Activated naive CD8-positive, alpha-beta T cell treated with anti-CD3 and anti-CD28 coated beads, Interleukin-2, amount 50 U/mL, for 24 hours (primary cell): ENCODE data around the gene KRTAP9-4.
"Not testable (repeated sequence)": the region's sequence is repeated elsewhere in the genome, so short reads cannot be mapped to it uniquely, and the experiment has no call there.

ENCODE experiments used
- ATAC-seq: fragments of 150-1000 bp; cut with Tn5 transposase; one replicate; pipeline ENCODE4 v1.10.0; 2021
- DNase-seq: peaks from one replicate; pipeline ENCODE4 v3.0.0; 2021
- H3K27ac Mint-ChIP-seq: one replicate; pipeline ENCODE4 v1.8.0; 2021; ENCODE audit warnings: mild to moderate bottlenecking, mixed read lengths
- H3K27me3 Mint-ChIP-seq: one replicate; pipeline ENCODE4 v1.8.0; 2021; ENCODE audit warnings: mixed read lengths
- H3K36me3 Mint-ChIP-seq: one replicate; pipeline ENCODE4 v1.8.0; 2021; ENCODE audit warnings: low read depth, mixed read lengths
- H3K4me1 Mint-ChIP-seq: one replicate; pipeline ENCODE4 v1.8.0; 2021; ENCODE audit warnings: mixed read lengths
- H3K4me3 Mint-ChIP-seq: one replicate; pipeline ENCODE4 v1.8.0; 2021; ENCODE audit warnings: mild to moderate bottlenecking, moderate library complexity, mixed read lengths
- H3K9me3 Mint-ChIP-seq: one replicate; pipeline ENCODE4 v1.8.0; 2021; ENCODE audit warnings: mixed read lengths

KRTAP9-4 gene

DNA sequence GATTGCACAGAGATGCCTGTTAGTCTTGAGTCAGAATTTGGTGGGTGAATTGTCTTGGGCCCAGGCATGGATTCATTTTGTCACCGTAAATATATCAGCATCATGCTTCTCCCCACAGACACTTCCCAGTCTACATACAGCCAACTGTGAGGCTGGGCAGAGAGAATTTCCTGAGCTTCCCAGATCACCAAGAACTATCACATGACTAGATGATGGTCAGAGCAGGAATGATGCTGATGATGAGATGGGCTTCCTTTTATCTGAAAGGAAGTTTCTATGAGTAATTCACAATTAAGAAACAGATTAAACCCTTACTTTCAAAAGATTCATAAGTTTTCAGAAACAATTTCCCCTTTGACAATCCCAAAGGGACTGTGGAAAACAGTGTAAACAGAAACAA is 5.4 kb downstream of the KRTAP9-4 start:
- Mint-ChIP-seq H3K27ac (no peak overlapping the region), H3K4me3 (no peak overlapping the region), H3K4me1 (peaks cover 2% of the 10 kb centered on the region), H3K36me3 (no peaks in the 10 kb centered on the region), H3K9me3 (no peaks in the 10 kb centered on the region), H3K27me3 (peaks cover 3% of the 10 kb centered on the region)
- ATAC-seq (no peak), DNase-seq (no peak)

DNA sequence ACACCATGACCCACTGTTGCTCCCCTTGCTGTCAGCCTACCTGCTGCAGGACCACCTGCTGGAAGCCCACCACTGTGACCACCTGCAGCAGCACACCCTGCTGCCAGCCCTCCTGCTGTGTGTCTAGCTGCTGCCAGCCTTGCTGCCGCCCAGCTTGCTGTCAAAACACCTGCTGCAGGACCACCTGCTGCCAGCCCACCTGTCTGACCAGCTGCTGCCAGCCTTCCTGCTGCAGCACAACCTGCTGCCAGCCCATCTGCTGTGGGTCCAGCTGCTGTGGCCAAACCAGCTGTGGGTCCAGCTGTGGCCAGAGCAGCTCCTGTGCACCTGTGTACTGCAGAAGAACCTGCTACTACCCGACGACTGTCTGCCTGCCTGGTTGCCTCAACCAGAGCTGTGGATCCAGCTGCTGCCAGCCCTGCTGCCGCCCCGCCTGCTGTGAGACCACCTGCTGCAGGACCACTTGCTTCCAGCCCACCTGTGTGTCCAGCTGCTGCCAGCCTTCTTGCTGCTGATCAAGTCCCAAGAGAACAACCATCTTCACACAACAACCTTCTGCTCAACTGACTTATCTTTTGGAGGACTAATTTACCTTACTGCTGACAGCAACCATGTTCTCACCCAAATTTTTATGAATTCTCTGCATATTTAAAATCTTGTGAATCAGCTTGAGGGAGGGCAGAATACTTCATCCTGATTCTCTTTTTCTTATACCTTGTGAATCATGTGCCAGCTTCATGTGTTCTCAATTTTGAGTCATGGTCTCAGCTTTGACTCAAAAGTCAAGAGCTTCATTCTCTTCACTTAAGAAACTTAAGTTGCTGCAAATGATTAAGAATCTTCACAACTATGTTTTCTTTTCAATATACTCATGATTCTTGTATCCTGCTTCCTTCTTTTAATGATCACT is 6.1 kb downstream of the KRTAP9-4 start, which contains the start of gene KRTAP9-9:
Gene KRTAP9-9 (plus strand): TSS at position 4 of the 910 bp plus-strand sequence.
- not testable (repeated sequence) for H3K36me3 Mint-ChIP-seq, DNase-seq, H3K27ac Mint-ChIP-seq, H3K4me3 Mint-ChIP-seq, H3K27me3 Mint-ChIP-seq, H3K4me1 Mint-ChIP-seq, H3K9me3 Mint-ChIP-seq, ATAC-seq

DNA sequence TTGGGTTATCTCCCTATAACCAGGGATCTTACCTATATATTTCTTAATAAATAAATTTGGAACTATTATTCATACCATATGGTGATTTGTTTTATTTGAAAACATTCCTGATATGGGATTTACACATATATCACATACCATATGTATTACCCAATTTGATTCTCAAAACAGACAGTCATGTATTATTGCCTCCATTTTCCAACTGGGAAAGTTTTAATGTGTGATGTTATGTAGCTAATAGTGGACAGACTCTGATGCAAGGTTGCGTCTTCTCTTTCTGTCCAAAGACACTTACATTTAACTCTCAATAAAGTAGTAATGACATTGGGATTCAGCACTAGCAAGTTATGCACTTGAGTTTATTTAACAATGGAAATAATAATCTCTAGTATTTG is 6.8 kb downstream of the KRTAP9-4 start:
- Mint-ChIP-seq H3K36me3 (no peaks in the 10 kb centered on the region), H3K4me3 (no peak overlapping the region), H3K27ac (no peak overlapping the region), H3K4me1 (peaks cover 10% of the 10 kb centered on the region), H3K27me3 (peaks cover 3% of the 10 kb centered on the region), H3K9me3 (no peaks in the 10 kb centered on the region)
- DNase-seq (no peak), ATAC-seq (no peak)

DNA sequence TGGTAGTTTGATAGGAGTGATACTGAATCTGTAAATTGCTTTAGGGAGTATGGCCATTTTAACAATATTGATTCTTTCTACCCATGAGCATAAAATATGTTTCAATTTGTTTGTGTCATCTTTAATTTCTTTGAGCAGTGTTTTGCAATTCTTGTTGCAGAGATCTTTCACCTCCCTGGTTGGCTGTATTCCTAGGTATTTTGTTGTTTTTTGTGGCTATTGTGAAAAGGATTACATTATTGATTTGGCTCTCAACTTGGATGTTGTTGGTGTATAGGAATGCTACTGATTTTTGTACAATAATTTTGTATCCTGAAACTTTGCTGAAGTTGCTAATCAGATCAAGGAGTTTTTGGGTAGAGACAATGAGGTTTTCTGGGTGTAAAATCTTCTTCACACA is 8.9 kb downstream of the KRTAP9-4 start:
- Mint-ChIP-seq H3K9me3 (no peaks in the 10 kb centered on the region), H3K27me3 (peaks cover 3% of the 10 kb centered on the region)

DNA sequence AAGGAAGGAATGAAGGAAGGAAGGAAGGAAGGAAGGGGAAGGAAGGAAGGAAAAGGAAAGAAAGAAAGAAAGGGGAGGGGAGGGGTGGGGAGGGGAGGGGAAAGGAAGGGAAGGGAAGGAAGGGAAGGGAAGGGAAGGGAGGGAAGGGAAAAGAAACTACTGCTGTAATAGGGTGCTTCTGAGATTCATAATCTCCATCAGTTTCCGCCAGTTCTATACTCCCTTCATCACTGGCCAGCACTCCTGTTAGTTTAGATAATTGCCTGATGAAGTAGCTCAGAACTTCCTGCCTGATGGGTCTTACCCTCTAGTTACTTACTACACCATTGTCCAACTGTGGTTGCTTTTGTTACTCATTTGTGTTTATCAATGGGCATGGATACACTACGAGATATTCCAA is 13.7 kb downstream of the KRTAP9-4 start:
- ATAC-seq (no peak), DNase-seq (no peak)
- peaks cover 3% of the 10 kb centered on the region for H3K27me3 Mint-ChIP-seq
- no peak overlapping the region for H3K4me3 Mint-ChIP-seq
- H3K27ac Mint-ChIP-seq: no peak overlapping the region
- peaks cover 10% of the 10 kb centered on the region for H3K4me1 Mint-ChIP-seq
- H3K36me3 Mint-ChIP-seq: no peaks in the 10 kb centered on the region
- H3K9me3 Mint-ChIP-seq: no peaks in the 10 kb centered on the region

More for the DNA sequence above, 8.9 kb downstream of the KRTAP9-4 start:
- Mint-ChIP-seq H3K27ac (no peak overlapping the region), H3K4me3 (no peak overlapping the region), H3K36me3 (no peaks in the 10 kb centered on the region), H3K4me1 (peaks cover 10% of the 10 kb centered on the region)
- ATAC-seq: no peak
- DNase-seq: no peak

DNA sequence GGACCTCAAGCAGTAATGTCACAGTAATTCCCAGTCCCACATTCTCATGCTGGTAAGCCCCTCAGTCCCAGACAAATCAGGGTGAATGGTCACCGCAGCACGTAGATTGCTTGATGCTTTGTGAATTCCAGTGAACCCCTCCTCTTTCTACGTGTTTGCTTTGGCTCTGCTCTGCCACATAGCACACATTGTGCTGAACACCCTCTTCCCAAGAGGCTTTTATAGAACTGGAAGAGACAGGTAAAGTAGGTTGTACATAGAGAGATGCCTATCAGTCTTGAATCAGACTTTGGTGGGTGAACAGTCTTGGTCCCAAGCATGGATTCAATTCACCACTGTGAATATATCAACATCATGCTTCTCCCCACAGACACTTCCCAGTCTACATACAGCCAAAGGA is 15.1 kb downstream of the KRTAP9-4 start:
- Mint-ChIP-seq H3K27ac (no peak overlapping the region), H3K4me3 (no peak overlapping the region), H3K36me3 (no peaks in the 10 kb centered on the region), H3K4me1 (peaks cover 10% of the 10 kb centered on the region), H3K9me3 (no peaks in the 10 kb centered on the region), H3K27me3 (no peaks in the 10 kb centered on the region)
- ATAC-seq (no peak), DNase-seq (no peak)

DNA sequence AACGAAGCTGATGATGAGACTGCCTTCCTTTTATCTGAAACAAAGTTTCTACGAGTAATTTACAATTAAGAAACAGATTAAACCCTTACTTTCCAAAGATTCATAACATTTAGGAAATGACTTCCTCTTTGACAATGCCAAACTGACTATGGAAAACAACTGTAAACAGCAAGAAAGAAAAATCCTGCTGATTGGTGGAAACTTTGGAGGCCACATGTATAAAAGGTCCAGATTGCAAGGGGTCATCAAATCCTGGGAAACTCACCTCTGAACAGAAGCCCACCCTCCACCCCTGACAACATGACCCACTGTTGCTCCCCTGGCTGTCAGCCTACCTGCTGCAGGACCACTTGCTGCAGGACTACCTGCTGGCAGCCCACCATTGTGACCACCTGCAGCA is 15.6 kb downstream of the KRTAP9-4 start, which contains the start of gene KRTAP9-6:
Gene KRTAP9-6 (plus strand): TSS at position 301 of the 400 bp plus-strand sequence. CDS start 0 bp downstream, at position 301.
- H3K27ac Mint-ChIP-seq: no peak within 1 kb of the TSS
- no peaks in the 10 kb centered on the region for H3K9me3 Mint-ChIP-seq
- no peak within 1 kb of the TSS for H3K4me3 Mint-ChIP-seq
- peaks cover 9% of the 10 kb centered on the region for H3K4me1 Mint-ChIP-seq
- ATAC-seq: no peak
- H3K27me3 Mint-ChIP-seq: no peaks in the 10 kb centered on the region
- no peaks in the 10 kb centered on the region for H3K36me3 Mint-ChIP-seq
- DNase-seq: no peak

DNA sequence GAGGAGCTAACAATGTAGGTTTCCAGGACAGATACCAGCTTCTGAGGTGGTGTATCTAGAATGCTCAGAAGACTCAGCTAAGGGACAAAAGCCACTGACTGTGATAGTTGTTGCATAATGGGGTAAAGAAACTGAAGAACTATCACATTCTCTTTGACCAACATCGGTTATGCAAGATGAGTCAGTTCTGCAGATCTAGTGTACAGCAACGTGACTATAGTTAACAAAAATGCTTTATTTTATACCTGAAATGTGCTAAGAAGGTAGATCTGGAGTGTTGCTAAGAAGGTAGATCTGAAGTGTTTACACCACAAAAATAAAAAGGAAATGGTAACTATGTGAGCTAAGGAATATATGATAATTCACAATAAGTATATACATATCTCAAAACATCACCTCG is 18.2 kb downstream of the KRTAP9-4 start:
- no peaks in the 10 kb centered on the region for H3K4me1 Mint-ChIP-seq
- H3K9me3 Mint-ChIP-seq: no peaks in the 10 kb centered on the region
- H3K36me3 Mint-ChIP-seq: no peaks in the 10 kb centered on the region
- DNase-seq (no peak), ATAC-seq (no peak)
- no peaks in the 10 kb centered on the region for H3K27me3 Mint-ChIP-seq
- H3K4me3 Mint-ChIP-seq: no peak overlapping the region
- H3K27ac Mint-ChIP-seq: no peak overlapping the region

DNA sequence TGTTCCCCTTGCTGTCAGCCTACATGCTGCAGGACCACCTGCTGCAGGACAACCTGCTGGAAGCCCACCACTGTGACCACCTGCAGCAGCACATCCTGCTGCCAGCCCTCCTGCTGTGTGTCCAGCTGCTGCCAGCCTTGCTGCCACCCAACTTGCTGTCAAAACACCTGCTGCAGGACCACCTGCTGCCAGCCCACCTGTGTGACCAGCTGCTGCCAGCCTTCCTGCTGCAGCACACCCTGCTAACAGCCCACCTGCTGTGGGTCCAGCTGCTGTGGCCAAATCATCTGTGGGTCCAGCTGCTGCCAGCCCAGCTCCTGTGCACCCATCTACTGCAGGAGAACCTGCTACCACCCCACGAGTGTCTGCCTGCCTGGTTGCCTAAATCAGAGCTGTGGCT is 21.8 kb downstream of the KRTAP9-4 start:
- DNase-seq, H3K36me3 Mint-ChIP-seq, H3K9me3 Mint-ChIP-seq, H3K4me1 Mint-ChIP-seq, H3K4me3 Mint-ChIP-seq, ATAC-seq, H3K27me3 Mint-ChIP-seq, H3K27ac Mint-ChIP-seq: not testable (repeated sequence)

DNA sequence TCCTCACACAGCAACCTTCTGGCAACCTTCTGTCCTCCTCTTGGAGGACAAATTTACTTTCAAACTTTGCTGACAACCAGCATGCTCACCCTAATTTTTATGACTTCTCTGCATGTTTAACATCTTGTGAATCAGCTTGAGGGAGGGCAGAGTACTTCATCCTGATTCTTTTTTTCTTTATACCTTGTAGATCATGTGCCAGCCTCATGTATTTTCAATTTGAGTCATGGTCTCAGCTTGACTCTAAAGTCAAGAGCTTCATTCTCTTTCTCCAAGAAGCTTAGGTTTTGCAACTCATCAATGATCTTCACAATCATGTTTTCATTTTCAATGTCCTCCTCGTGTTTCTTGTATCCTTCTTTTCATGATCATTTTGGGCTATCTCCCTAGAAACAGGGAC is 22.4 kb downstream of the KRTAP9-4 start:
- Mint-ChIP-seq H3K36me3 (no peaks in the 10 kb centered on the region), H3K27me3 (peaks cover 2% of the 10 kb centered on the region), H3K4me3 (no peak overlapping the region), H3K4me1 (no peaks in the 10 kb centered on the region), H3K27ac (no peak overlapping the region), H3K9me3 (no peaks in the 10 kb centered on the region)
- no peak for DNase-seq
- ATAC-seq: no peak

DNA sequence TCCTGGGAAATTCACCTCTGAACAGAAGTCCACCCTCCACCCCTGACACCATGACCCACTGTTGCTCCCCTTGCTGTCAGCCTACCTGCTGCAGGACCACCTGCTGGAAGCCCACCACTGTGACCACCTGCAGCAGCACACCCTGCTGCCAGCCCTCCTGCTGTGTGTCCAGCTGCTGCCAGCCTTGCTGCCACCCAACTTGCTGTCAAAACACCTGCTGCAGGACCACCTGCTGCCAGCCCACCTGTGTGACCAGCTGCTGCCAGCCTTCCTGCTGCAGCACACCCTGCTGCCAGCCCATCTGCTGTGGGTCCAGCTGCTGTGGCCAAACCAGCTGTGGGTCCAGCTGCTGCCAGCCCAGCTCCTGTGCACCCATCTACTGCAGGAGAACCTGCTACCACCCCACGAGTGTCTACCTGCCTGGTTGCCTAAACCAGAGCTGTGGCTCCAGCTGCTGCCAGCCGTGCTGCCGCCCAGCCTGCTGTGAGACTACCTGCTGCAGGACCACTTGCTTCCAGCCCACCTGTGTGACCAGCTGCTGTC is 26.2 kb downstream of the KRTAP9-4 start, which contains the start of gene KRTAP9-7:
Gene KRTAP9-7 (plus strand): TSS at position 51 of the 543 bp plus-strand sequence. CDS start 0 bp downstream, at position 51.
- not testable (repeated sequence) for H3K27ac Mint-ChIP-seq, DNase-seq, H3K36me3 Mint-ChIP-seq, H3K4me1 Mint-ChIP-seq, H3K27me3 Mint-ChIP-seq, H3K4me3 Mint-ChIP-seq, H3K9me3 Mint-ChIP-seq, ATAC-seq

DNA sequence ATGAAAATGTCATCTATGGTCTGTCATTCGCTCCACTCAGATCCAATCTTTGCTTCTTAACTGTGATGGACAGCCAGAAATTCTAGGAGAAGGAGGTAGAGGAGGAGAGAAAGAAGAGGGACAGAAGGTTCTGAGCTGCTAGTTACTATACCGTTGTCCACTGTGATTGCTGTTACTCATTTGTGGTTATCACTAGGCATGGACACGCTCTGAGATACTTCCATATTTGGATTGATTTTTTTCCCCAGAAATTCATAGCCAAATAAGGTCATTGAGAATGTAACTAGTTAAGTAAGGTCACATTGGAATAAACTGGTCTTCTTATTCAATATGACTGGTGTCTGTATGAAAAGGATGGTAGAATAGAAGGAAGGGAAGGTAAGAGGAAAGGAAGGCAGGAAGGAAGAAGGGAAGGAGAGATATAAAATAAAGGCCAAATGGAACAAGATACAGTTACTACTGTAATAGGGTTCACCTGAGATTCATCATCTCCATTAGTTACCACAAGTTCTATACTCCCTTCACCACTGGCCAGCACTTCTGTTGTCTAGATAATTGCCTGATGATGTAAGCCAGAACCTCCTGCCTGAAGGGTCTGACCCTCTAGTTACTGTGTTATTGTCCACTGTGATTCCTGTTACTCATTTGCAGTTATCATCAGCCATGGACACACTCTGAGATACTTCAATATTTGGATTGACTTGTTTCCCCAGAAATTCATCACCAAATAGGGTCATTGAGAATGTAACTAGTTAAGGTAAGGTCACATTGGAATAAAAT is 28.9 kb downstream of the KRTAP9-4 start:
- no peak for DNase-seq
- no peak overlapping the region for H3K27ac Mint-ChIP-seq
- no peaks in the 10 kb centered on the region for H3K4me1 Mint-ChIP-seq
- H3K9me3 Mint-ChIP-seq: no peaks in the 10 kb centered on the region
- H3K27me3 Mint-ChIP-seq: peaks cover 2% of the 10 kb centered on the region
- H3K36me3 Mint-ChIP-seq: no peaks in the 10 kb centered on the region
- no peak for ATAC-seq
- no peak overlapping the region for H3K4me3 Mint-ChIP-seq

DNA sequence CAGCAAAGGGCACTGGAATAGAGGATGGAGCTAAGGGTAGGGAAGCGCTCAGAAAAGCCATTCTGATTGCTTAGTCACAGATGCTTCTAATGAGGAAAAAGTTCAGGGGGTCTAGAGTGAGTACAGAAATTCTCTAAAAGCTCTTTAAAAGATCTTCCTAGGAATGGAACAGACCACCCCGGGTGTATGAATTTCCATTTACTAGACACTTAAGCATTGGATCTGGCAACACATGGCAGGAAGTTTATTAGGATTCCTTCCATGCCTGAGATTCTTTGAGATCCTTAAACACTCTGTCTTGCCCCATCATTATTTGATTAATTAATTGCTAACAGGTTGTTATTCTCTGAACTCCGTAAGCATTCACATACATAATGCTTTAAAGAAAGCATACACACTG is 34.6 kb downstream of the KRTAP9-4 start:
- Mint-ChIP-seq H3K27me3 (no peaks in the 10 kb centered on the region), H3K4me1 (peaks cover 10% of the 10 kb centered on the region), H3K36me3 (no peaks in the 10 kb centered on the region), H3K4me3 (no peak overlapping the region), H3K9me3 (no peaks in the 10 kb centered on the region), H3K27ac (no peak overlapping the region)
- DNase-seq: no peak
- ATAC-seq: no peak

DNA sequence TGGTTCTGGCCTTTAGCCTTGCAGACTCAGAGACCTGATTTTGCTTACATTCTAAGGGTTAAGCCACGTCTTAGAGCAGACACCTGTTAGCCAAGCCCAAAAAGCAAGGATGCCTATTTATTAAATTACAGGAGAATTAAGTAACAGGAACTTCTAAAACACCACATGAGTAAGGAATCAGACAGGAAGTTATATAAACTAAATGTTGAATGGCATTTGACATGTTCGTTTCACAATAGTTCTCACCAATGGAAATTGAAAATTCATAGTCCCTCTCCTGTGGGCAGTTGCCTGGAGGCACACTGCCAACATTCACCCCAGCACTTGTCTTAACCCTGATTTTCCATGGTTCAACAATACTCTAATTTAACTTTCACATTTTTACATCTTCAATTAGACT is 35.1 kb downstream of the KRTAP9-4 start:
- H3K4me3 Mint-ChIP-seq: no peak overlapping the region
- no peaks in the 10 kb centered on the region for H3K36me3 Mint-ChIP-seq
- H3K27ac Mint-ChIP-seq: no peak overlapping the region
- ATAC-seq (no peak), DNase-seq (no peak)
- H3K9me3 Mint-ChIP-seq: no peaks in the 10 kb centered on the region
- no peaks in the 10 kb centered on the region for H3K27me3 Mint-ChIP-seq
- H3K4me1 Mint-ChIP-seq: peaks cover 10% of the 10 kb centered on the region
